Stomach (tissue), 4 donors: ENCODE measurements around the gene ZNF787.

Experiments used
- POLR2AphosphoS5 ChIP-seq, 3 donors: sonication (generic); formaldehyde crosslinking; IDR thresholded peaks; one replicate each; pipeline ENCODE4 v1.6.1; 2016; ENCODE audit warnings: antibody characterized with exemption in 3 of 3
- TF ChIP-seq, protein P1 (sequence below), 7 experiments: fragments of 450-650 bp in 4 of 7; fragments of 200-600 bp in 3 of 7; sonication (generic) in 3 of 7; IDR thresholded peaks; one replicate each; pipeline ENCODE4 v1.5.1; 2016 to 2019; ENCODE audit warnings: antibody characterized with exemption in 7 of 7, control low read depth in 2 of 7, mild to moderate bottlenecking in 1 of 7

DNA sequence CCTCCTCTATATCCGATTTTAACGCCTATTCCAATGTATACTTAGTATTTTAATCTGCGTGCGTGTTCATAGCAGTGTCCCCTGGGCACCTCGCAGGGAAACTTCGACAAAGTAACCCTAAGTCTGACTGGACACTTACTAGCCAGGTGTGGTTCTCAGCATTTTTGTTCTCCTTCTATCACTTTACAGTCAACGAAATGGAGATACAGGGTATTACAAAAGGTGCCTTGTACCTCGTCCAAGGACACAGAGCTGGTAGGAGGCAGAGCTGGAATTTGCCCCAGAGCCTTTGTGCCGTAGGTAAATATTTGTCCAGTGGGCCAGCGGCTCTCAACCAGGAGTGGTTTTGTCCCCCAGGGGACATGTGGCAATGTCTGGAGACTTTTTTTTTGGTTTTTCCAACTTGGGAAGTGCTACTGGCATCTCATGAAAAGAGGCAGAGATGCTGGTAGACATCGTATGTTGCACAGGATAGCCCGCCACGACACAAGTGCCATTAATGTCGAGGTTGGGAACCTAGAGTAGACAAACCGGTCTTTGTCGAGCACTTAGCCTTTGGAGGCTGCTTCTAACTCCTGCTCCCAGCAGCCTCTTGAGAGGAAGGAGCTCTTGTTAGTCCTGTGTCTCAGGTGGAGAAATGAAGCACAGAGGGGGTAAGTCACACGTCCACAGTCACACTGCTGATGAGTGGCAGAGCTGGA is 21.1 kb upstream of the ZNF787 start:
- TF ChIP-seq, protein P1, sequence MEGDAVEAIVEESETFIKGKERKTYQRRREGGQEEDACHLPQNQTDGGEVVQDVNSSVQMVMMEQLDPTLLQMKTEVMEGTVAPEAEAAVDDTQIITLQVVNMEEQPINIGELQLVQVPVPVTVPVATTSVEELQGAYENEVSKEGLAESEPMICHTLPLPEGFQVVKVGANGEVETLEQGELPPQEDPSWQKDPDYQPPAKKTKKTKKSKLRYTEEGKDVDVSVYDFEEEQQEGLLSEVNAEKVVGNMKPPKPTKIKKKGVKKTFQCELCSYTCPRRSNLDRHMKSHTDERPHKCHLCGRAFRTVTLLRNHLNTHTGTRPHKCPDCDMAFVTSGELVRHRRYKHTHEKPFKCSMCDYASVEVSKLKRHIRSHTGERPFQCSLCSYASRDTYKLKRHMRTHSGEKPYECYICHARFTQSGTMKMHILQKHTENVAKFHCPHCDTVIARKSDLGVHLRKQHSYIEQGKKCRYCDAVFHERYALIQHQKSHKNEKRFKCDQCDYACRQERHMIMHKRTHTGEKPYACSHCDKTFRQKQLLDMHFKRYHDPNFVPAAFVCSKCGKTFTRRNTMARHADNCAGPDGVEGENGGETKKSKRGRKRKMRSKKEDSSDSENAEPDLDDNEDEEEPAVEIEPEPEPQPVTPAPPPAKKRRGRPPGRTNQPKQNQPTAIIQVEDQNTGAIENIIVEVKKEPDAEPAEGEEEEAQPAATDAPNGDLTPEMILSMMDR (IDR thresholded peaks at IDR 0.05), result peak in 1 of 7 experiments; percentile 13
- TF ChIP-seq POLR2AphosphoS5 (IDR thresholded peaks at IDR 0.05), result peak in 2 of 3 donors; percentile 69 to 70
